GM12864 (cell line): ENCODE measurements around the gene MCTP1.

Source experiments
- DNase-seq: peaks from one replicate; pipeline ENCODE4 v3.0.0-alpha.2; 2011; ENCODE audit warnings: low read depth
- H3K4me3 ChIP-seq: 2 replicates; pipeline ENCODE4 v1.5.1; 2011; ENCODE audit warnings: mild to moderate bottlenecking, low read depth, low read length, control low read depth
- TF ChIP-seq, protein P1 (sequence below): IDR thresholded peaks from 2 replicates; pipeline ENCODE4 v1.5.1; 2011; ENCODE audit warnings: low read depth, mild to moderate bottlenecking, moderate library complexity, low read length, control low read depth, inconsistent platforms; ENCODE audit errors: missing control alignments

The MCTP1 gene

GRCh38 chr5:94793113-94793815, 491.6 kb downstream of the MCTP1 start:
- no peak overlapping the region; the same call in 1 of the 2 replicates for H3K4me3 ChIP-seq
- TF ChIP-seq, protein P1, sequence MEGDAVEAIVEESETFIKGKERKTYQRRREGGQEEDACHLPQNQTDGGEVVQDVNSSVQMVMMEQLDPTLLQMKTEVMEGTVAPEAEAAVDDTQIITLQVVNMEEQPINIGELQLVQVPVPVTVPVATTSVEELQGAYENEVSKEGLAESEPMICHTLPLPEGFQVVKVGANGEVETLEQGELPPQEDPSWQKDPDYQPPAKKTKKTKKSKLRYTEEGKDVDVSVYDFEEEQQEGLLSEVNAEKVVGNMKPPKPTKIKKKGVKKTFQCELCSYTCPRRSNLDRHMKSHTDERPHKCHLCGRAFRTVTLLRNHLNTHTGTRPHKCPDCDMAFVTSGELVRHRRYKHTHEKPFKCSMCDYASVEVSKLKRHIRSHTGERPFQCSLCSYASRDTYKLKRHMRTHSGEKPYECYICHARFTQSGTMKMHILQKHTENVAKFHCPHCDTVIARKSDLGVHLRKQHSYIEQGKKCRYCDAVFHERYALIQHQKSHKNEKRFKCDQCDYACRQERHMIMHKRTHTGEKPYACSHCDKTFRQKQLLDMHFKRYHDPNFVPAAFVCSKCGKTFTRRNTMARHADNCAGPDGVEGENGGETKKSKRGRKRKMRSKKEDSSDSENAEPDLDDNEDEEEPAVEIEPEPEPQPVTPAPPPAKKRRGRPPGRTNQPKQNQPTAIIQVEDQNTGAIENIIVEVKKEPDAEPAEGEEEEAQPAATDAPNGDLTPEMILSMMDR: no peak
- peak; percentile 84 for DNase-seq

GRCh38 chr5:94791829-94792228, 493.1 kb downstream of the MCTP1 start:
- H3K4me3 ChIP-seq: no peak overlapping the region
- DNase-seq: no peak
- TF ChIP-seq, protein P1: no peak

DNA sequence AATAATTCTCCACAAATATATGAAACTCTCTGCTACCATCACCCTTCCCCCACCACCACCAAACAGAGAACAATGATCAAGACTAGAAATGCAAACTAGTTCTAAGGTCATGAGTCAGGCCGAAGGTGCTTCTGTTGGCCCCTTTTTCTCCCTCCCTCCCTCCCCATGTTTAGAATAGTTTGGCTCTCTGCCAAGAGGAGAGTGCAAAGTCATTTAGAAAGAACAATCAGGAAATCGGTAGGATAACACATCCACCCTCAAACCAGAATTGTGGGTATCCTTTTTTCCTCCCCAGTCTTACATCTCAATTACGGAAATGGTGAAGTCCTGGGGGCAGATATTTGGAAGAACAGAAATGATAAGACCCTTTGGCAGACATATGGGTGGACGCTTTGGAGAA, 496.4 kb downstream of the MCTP1 start:
- no peak for DNase-seq
- H3K4me3 ChIP-seq: no peak overlapping the region
- TF ChIP-seq, protein P1: no peak

DNA sequence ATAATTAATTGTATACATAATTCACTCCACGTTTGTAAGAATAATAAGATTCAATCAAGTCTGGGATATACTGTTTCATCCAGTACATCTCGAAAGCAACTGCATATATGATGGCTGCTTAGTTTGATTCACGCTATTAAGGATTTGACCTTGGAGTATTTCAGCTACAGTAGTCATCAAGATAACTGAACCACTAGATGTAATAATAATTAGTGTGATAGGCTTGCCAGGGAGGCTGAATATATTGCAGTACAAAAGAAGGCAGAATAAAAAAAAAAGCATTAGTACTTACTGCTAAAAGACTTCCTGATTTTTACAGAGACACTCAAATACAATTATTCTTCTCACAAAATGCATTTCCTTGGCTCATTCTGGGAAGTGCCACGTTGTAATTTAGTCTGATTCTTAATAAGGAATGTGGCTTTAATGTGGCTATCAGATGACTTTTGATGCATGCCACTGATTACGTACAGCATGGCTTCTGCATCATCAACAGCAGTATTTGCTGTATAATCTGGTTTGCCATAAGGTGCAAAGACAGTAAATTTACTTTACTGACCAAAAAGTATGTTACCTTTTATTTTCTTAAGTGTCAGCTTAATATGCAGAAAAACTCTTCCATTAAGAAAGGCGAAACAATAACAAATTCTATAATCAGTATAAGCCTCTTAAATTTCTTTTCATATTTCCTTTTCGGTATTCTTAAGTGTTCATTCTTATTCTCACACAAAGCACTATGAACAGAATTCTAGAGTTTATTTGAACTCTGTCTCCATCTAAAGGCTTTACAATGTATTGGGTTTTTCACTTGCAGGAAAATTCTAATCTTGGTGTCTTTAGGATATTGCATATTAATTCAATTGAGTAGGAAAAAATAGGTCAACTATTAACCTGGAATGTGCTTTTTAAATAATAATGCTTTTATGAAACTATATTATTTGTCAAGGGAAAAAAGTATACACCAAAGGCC, 500.1 kb downstream of the MCTP1 start:
- no peak overlapping the region for H3K4me3 ChIP-seq
- DNase-seq: no peak
- TF ChIP-seq, protein P1: no peak

- DNase-seq: no peak
- TF ChIP-seq, protein P1: no peak
- no peak overlapping the region for H3K4me3 ChIP-seq
Measured at GRCh38 chr5:94782383-94782782, 502.5 kb downstream of the MCTP1 start.

GRCh38 chr5:94779684-94780083, 505.2 kb downstream of the MCTP1 start:
- DNase-seq: no peak
- no peak overlapping the region for H3K4me3 ChIP-seq
- TF ChIP-seq, protein P1: no peak

DNA sequence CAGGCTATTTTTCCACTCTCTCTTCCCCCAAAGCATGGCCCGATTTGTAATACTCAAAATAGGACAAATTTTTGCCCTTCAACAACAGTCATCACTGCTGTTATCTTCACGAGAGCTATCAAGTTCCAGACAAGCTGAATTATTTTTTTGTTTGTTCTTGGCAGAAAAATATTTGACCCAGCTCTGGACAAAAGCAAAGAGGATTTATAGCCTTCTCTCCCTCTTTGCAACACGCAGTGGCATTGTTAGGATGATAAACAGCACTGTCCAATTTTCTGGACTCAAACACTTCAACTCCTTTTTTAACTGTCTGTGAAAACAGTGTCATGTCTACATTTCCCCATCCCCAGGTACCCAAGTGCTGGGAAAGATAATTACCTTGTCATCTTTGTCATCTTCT, 506.2 kb downstream of the MCTP1 start:
- TF ChIP-seq, protein P1: no peak
- DNase-seq: no peak
- no peak overlapping the region for H3K4me3 ChIP-seq
